Uterus (tissue), 2 donors: ENCODE measurements around the gene CNPY1.

ENCODE experiments used
- CTCF ChIP-seq, 4 experiments: fragments of 200-600 bp in 2 of 4; fragments of 450-650 bp in 2 of 4; sonication (generic) in 2 of 4; IDR thresholded peaks; one replicate each; pipeline ENCODE4 v1.5.1; 2016 to 2019; ENCODE audit warnings: antibody characterized with exemption in 4 of 4, mild to moderate bottlenecking in 2 of 4, moderate library complexity in 1 of 4
- POLR2A ChIP-seq, 2 donors: fragments of 450-650 bp; IDR thresholded peaks; one replicate each; pipeline ENCODE4 v1.6.1; 2016; ENCODE audit warnings: antibody characterized with exemption in 2 of 2, mild to moderate bottlenecking in 1 of 2, moderate library complexity in 1 of 2

- TF ChIP-seq CTCF (IDR thresholded peaks at IDR 0.05) (no peak), POLR2A (IDR thresholded peaks at IDR 0.05) (no peak)
Observed at GRCh38 chr7:155453296-155454182, 92.8 kb downstream of the CNPY1 start.
